Regular cardiac myocyte (primary cell): Measurements from ENCODE around the gene NLRP6. TPM values are rescaled to one million over a fixed set of nuclear protein-coding genes. Genes with fewer than 3 reads are reported as not detected.

Experiments used
- total RNA-seq: library from RNA; depleted of rRNA; stranded (reverse); fragments of >200 nt; gene quantifications from 2 replicates; pipeline ENCODE4 v1.2.3, GENCODE V29; 2014

The NLRP6 gene
- not detected in 2 replicates for total RNA-seq

GRCh38 chr11:278001-278951 is at the start of gene NLRP6:
TSS of gene NLRP6 (plus strand) at chr11:278407. CDS start at chr11:278570, 163 bp downstream.

GRCh38 chr11:235997-236773 is 42.0 kb upstream of the NLRP6 start, which contains the start of gene SIRT3:
TSS of gene SIRT3 (minus strand) at chr11:236342. CDS start at chr11:236328, 14 bp downstream.

GRCh38 chr11:236774-237767 is 41.1 kb upstream of the NLRP6 start, which contains the start of gene PSMD13:
TSS of gene PSMD13 (plus strand) at chr11:236976. CDS start at chr11:237050, 74 bp downstream.

GRCh38 chr11:288478-289397 is 10.5 kb downstream of the NLRP6 start, which contains the start of gene PGGHG:
TSS of gene PGGHG (plus strand) at chr11:289126. CDS start at chr11:289817, 691 bp downstream.

GRCh38 chr11:299081-299891 is 21.1 kb downstream of the NLRP6 start, which contains the start of gene IFITM5:
TSS of gene IFITM5 (minus strand) at chr11:299526. CDS start at chr11:299490, 36 bp downstream.

GRCh38 chr11:307766-308708 is 29.8 kb downstream of the NLRP6 start, which contains the start of gene IFITM2:
TSS of gene IFITM2 (plus strand) at chr11:307816. CDS start at chr11:308193, 377 bp downstream.

GRCh38 chr11:313787-314553 is 35.8 kb downstream of the NLRP6 start, which contains the start of gene IFITM1:
TSS of gene IFITM1 (plus strand) at chr11:314040. CDS start at chr11:314171, 131 bp downstream.

Other genes starting within 250 kb of the NLRP6 start
- gene SCGB1C1, start 85.3 kb upstream of the NLRP6 start, total RNA-seq, result not detected in 2 replicates
- gene BET1L, start 71.0 kb upstream of the NLRP6 start, total RNA-seq, result 16.6 and 19.0 TPM in 2 replicates
- 148 and 153 TPM in 2 replicates for gene RIC8A, start 70.7 kb upstream of the NLRP6 start, total RNA-seq
- gene SIRT3, start 42.1 kb upstream of the NLRP6 start, total RNA-seq, result 5.9 and 7.9 TPM in 2 replicates
- gene PSMD13, start 41.4 kb upstream of the NLRP6 start, total RNA-seq, result 104 and 229 TPM in 2 replicates
- gene PGGHG, start 10.7 kb downstream of the NLRP6 start, total RNA-seq, result 3.3 and 9.6 TPM in 2 replicates
- not detected in 2 replicates for gene IFITM5, start 21.1 kb downstream of the NLRP6 start, total RNA-seq
- gene IFITM2, start 29.4 kb downstream of the NLRP6 start, total RNA-seq, result 14.4 and 15.0 TPM in 2 replicates
- 7.1 and 10.7 TPM in 2 replicates for gene IFITM1, start 35.6 kb downstream of the NLRP6 start, total RNA-seq
- gene IFITM3, start 42.5 kb downstream of the NLRP6 start, total RNA-seq, result 28.6 and 32.7 TPM in 2 replicates
- gene B4GALNT4, start 91.1 kb downstream of the NLRP6 start, total RNA-seq, result 1.4 and 1.9 TPM in 2 replicates
- 2.1 and 2.8 TPM in 2 replicates for gene PKP3, start 115.8 kb downstream of the NLRP6 start, total RNA-seq
- gene SIGIRR, start 136.6 kb downstream of the NLRP6 start, total RNA-seq, result 11.3 and 18.6 TPM in 2 replicates
- not detected in 2 replicates for gene ANO9, start 163.6 kb downstream of the NLRP6 start, total RNA-seq
- 31.9 and 45.2 TPM in 2 replicates for gene PTDSS2, start 171.9 kb downstream of the NLRP6 start, total RNA-seq
- gene RNH1, start 228.8 kb downstream of the NLRP6 start, total RNA-seq, result 187 and 255 TPM in 2 replicates